Panc1 (cell line): Measurements from ENCODE around the gene LAMC3. TPM values are rescaled to one million over a fixed set of nuclear protein-coding genes. Genes with fewer than 3 reads are reported as not detected.
A peak's percentile ranks its signal among the peaks of the same experiment; 100 is the strongest.

Experiments used
- ATAC-seq: fragments of 200-7000 bp; cut with Tn5 transposase; 2 replicates; pipeline ENCODE4 v1.9.1; 2020; ENCODE audit warnings: mild to moderate bottlenecking, moderate library complexity
- BruUV-seq: library from RNA; stranded (reverse); fragments of 400-500 nt; replicated peaks from 2 replicates; lab custom pipeline; 2021; lab: Mats Ljungman, UMichigan
- CTCF ChIA-PET: fragments of 300-600 bp; sonication (Branson Sonifier 250); formaldehyde crosslinking; loops from one replicate; lab custom pipeline; 2022; ENCODE audit warnings: antibody characterized with exemption; lab: Charles Lee
- POLR2A ChIA-PET: fragments of 300-600 bp; sonication (Branson Sonifier 250); formaldehyde crosslinking; loops from one replicate; lab custom pipeline; 2022; ENCODE audit warnings: antibody characterized with exemption; lab: Charles Lee
- DNase-seq: peaks from one replicate; pipeline ENCODE4 v3.0.0-alpha.2; 2010; ENCODE audit warnings: low read depth, low spot score
- H3K27ac ChIP-seq: 2 replicates; pipeline ENCODE4 v1.5.1; 2011; ENCODE audit warnings: mild to moderate bottlenecking, low read length, inconsistent platforms
- H3K27me3 ChIP-seq: fragments of 200-500 bp; sonication (Bioruptor generic); 2 replicates; pipeline ENCODE4 v1.6.0; 2014; ENCODE audit warnings: low read length, inconsistent platforms; ENCODE audit not compliant: control insufficient read depth, insufficient read depth
- H3K36me3 ChIP-seq: fragments of 200-500 bp; sonication (Bioruptor generic); 2 replicates; pipeline ENCODE4 v1.5.1; 2014; ENCODE audit warnings: inconsistent platforms, mild to moderate bottlenecking, low read length, moderate library complexity; ENCODE audit not compliant: control insufficient read depth, insufficient read depth
- H3K4me1 ChIP-seq: 2 replicates; pipeline ENCODE4 v1.5.1; 2011; ENCODE audit warnings: inconsistent platforms, mild to moderate bottlenecking, low read length, moderate library complexity; ENCODE audit not compliant: control insufficient read depth, insufficient read depth
- H3K4me3 ChIP-seq, 2 experiments: 2 replicates each; pipeline ENCODE4 v1.5.1; 2011 to 2012; ENCODE audit warnings: low read depth in 2 of 2, low read length in 2 of 2, mild to moderate bottlenecking in 2 of 2, inconsistent platforms in 1 of 2, moderate library complexity in 1 of 2
- H3K9me3 ChIP-seq: fragments of 200-500 bp; sonication (Bioruptor generic); 2 replicates; pipeline ENCODE4 v1.5.1; 2014; ENCODE audit warnings: low read depth, mild to moderate bottlenecking, inconsistent platforms, low read length, moderate library complexity; ENCODE audit not compliant: control insufficient read depth, insufficient read depth
- CTCF ChIP-seq: fragments of 450-650 bp; IDR thresholded peaks from 2 replicates; pipeline ENCODE4 v1.5.1; 2017; ENCODE audit warnings: mild to moderate bottlenecking
- POLR2AphosphoS5 ChIP-seq: IDR thresholded peaks from 2 replicates; pipeline ENCODE4 v1.6.1; 2012; ENCODE audit warnings: mild to moderate bottlenecking, low read depth, low read length, moderate library complexity
- REST ChIP-seq, 2 experiments: IDR thresholded peaks; 2 replicates each; pipeline ENCODE4 v1.6.1; 2011 to 2012; ENCODE audit warnings: low read depth in 2 of 2, control low read depth in 1 of 2, low read length in 1 of 2, mild to moderate bottlenecking in 1 of 2, moderate library complexity in 1 of 2; ENCODE audit not compliant: insufficient read depth in 1 of 2
- SIN3A ChIP-seq: IDR thresholded peaks from 2 replicates; pipeline ENCODE4 v1.6.1; 2012; ENCODE audit warnings: low read depth, mild to moderate bottlenecking, low read length, moderate library complexity, borderline replicate concordance; ENCODE audit not compliant: insufficient read depth
- TCF7L2 ChIP-seq: IDR thresholded peaks from 2 replicates; pipeline ENCODE4 v1.6.1; 2011; ENCODE audit warnings: mild to moderate bottlenecking, low read depth, low read length, inconsistent platforms
- in situ Hi-C: cut with HindIII; loops from 2 replicates; pipeline ENCODE4 v1.10.0; 2016; ENCODE audit warnings: low sequenced_read_pairs, low pct_unique_long_range_greater_than_20kb
- intact Hi-C: fragments of 100-400 bp; cut with micrococcal nuclease; formaldehyde crosslinking; loops from one replicate; pipeline ENCODE4 v1.10.0; 2022; ENCODE audit not compliant: unreplicated experiment
- total RNA-seq: library from RNA; stranded (reverse); gene quantifications from one replicate; pipeline ENCODE4 v1.2.1, GENCODE V29; 2021; ENCODE audit not compliant: unreplicated experiment

Gene LAMC3
- total RNA-seq, 1 experiment from 2014 or later, result 16.4 TPM

GRCh38 chr9:130962418-130963316, 46.3 kb upstream of the LAMC3 start:
- Histone ChIP-seq H3K27me3 (no peaks in the 10 kb centered on the region), H3K4me1 (peaks cover 5% of the 10 kb centered on the region), H3K4me3 (no peak overlapping the region), H3K9me3 (no peaks in the 10 kb centered on the region), H3K36me3 (no peaks in the 10 kb centered on the region), H3K27ac (no peak overlapping the region)
- TF ChIP-seq CTCF (no peak), POLR2AphosphoS5 (no peak), REST (IDR thresholded peaks at IDR 0.05; ENCODE audit: insufficient read depth in 1 of 2, low read depth in 2 of 2, low read length in 1 of 2) (no peak), SIN3A (no peak), TCF7L2 (no peak)
- CTCF ChIA-PET, result no interaction called here
- in situ Hi-C loops, result no loop called here
- ATAC-seq, result peak; percentile 96
- POLR2A ChIA-PET, result no interaction called here
- BruUV-seq, result no TSS peak
- peak; percentile 65 for DNase-seq
- intact Hi-C loops, result no loop called here

- no TSS peak for BruUV-seq
- Histone ChIP-seq H3K36me3 (no peaks in the 10 kb centered on the region), H3K9me3 (no peaks in the 10 kb centered on the region), H3K27me3 (no peaks in the 10 kb centered on the region), H3K4me1 (peaks cover 5% of the 10 kb centered on the region), H3K4me3 (no peak overlapping the region), H3K27ac (no peak overlapping the region)
- no peak for ATAC-seq
- TF ChIP-seq REST (IDR thresholded peaks at IDR 0.05; ENCODE audit: insufficient read depth in 1 of 2, low read depth in 2 of 2, low read length in 1 of 2) (no peak), SIN3A (no peak), CTCF (no peak), POLR2AphosphoS5 (no peak), TCF7L2 (no peak)
- intact Hi-C loops, result no loop called here
- ChIA-PET POLR2A (no interaction called here), CTCF (no interaction called here)
- no peak for DNase-seq
- in situ Hi-C loops, result no loop called here
Observed at GRCh38 chr9:130963337-130963908, 45.6 kb upstream of the LAMC3 start.
